Astrocyte of the hippocampus (primary cell): Measurements from ENCODE around the gene FAM83D.

Experiments used
- DNase-seq: peaks from one replicate; pipeline ENCODE4 v3.0.0; 2011; ENCODE audit warnings: low read depth, low spot score

Gene FAM83D

GRCh38 chr20:38894091-38894847 lies 31.9 kb upstream of the FAM83D start:
- no peak for DNase-seq

- no peak for DNase-seq
These were observed 30.9 kb upstream of the FAM83D start for GRCh38 chr20:38895098-38895949.

GRCh38 chr20:38896009-38896594 lies 30.1 kb upstream of the FAM83D start:
- no peak for DNase-seq

DNA sequence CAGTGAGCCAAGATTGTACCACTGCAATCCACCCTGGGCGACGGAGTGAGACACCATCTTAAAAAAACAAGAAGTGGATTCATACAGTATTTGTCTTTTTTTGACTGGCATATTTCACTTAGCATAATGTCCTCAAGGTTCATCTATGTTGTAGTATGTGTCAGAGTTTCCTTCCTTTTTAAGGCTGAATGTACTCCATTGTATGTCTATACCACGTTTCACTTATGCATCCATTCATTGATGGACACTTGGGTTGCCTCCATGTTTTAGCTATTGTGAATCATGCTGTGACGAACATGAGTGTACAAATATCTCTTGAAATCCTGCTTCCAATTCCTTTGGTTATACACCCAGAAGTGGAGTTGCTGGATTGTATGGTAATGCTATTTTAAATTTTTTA lies 28.9 kb upstream of the FAM83D start:
- no peak for DNase-seq

DNA sequence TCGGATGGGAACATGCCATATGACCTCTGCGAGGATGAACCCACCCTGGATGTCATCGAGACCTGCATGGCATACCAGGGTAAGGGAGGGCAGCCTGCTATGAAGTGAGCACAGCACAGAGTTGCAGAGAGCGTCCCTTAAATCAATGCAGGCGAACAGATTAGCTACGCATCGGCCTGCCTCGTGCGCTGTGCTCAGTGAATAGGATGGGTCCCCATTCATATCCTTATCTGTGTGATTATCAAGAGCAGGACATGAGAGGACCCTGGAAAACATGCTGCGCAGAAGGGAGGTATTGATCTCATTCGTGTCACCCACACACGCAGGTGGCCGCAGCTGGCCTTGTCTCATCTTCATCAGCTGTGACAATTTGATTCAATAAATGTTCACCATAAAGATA lies 25.6 kb upstream of the FAM83D start:
- DNase-seq = no peak

- DNase-seq = no peak
These were observed 23.6 kb upstream of the FAM83D start for GRCh38 chr20:38902601-38903000.

GRCh38 chr20:38903335-38903734 lies 22.9 kb upstream of the FAM83D start:
- no peak for DNase-seq

GRCh38 chr20:38905375-38905774 lies 20.8 kb upstream of the FAM83D start:
- no peak for DNase-seq

- DNase-seq = no peak
These were observed 18.1 kb upstream of the FAM83D start for GRCh38 chr20:38907918-38908677.

GRCh38 chr20:38915355-38915754 lies 10.9 kb upstream of the FAM83D start:
- no peak for DNase-seq

DNA sequence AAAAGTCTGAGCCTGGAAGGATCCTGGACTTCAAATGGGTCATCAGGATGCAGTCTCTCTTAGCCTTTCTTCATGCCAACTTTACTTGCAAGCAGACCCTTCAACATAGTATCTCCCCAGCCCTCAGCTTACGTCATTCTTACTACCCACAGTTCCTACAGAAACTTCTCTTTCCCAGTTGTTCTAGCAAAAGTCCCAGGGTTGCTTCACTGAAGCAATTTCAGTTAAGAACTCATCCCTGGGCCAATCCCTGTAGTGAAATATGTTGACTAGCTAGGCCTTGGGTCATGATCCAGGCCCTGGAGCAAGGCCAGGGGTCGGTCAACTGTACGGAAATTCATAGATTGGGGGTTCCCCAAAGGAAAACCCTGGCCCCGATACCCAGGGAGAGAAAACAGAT lies 8.6 kb upstream of the FAM83D start:
- DNase-seq = no peak

- DNase-seq = no peak
These were observed 8.0 kb upstream of the FAM83D start for GRCh38 chr20:38918172-38918571.

DNA sequence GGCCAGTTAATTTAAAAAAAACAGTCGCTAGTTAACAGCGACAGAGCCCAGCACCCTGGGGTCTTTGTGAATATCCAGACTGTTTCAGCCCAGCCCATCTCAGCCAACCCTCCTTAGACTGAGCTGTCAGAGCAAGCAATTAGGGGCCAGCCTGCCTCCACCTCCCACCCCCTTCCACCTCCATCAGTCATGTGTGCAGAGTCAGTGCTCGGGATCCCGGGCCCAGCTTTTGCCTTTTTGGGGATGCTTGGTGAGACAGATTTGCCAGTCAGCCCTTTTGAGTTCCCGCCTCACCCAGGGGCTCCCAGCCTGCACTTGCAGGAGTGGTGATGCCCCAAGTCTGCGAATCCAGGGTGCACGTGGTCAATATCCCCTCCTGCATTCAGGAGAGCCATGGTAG lies 6.5 kb upstream of the FAM83D start:
- no peak for DNase-seq

DNA sequence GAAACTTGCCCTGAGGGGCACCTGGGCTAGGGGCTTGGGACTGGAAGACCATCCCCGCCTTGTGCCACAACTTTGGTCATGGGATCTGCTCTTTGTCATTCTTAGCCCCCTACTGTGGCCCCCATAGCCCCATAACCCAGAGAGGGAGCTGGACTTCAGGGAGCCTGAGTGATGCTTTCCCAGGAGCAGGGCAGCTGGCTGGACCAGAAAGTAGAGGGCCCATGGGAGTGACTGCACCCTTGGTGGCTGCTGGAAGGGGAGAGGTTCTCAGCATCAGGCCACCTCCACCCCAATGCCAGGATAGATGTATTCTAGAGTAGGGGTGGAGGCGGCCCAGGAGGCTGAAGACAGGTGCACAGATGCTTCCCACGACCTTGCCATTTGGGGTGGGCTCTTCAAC lies 5.8 kb upstream of the FAM83D start:
- no peak for DNase-seq

DNA sequence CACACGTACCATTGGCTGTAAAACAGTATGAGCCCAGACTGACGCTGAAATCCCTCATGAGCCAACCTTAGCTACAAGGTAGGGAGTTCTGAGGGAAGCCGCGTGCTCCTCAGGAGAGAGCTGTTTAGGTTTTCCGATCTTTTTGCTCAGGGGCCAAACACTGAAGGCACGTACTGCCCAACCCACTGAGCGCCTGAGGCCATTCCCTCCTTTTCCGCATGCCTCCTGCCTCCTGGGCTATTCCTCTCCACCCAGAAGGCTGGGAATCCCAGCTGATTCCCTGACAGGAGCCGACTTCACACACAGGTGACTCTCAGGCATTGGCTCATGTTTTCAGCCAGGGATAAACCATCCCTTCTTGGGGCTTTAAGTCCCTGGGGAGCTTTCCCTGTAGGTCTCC lies 5.4 kb upstream of the FAM83D start:
- no peak for DNase-seq

- DNase-seq = no peak
These were observed 1.5 kb upstream of the FAM83D start for GRCh38 chr20:38924718-38925117.

DNA sequence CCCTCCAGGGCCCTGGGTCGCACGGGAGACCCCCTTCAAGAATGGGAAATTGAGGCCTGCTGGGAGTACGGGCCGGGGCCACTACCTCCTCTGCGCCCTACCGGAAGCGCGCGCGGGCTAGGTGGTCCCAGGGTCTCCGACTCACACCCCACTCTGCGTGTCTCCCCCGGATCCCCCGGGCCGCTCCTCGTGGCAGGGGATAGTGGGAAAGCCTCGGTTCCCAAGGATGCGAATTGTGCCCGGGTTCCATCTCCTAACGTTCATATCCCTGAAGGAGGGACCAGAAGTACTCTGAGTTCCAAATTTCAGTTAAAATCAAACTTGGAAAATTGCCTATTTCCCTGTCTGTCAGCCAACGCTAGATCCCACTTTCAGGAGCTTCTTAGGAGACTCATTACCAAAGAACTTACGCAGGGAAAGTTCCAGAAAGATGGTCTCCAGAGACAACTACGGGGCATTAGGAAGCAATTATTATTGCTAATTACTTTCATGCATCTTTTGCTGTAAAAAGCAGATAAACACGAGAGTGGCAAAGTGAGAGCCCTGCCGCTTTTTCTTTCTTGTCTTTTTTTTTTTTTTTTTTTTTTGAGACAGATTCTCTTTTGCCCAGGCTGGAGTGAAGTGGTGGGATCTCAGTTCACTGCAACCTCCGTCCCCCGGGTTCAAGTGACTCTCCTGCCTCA lies 858 bp downstream of the FAM83D start:
- DNase-seq = peak; percentile 21

DNA sequence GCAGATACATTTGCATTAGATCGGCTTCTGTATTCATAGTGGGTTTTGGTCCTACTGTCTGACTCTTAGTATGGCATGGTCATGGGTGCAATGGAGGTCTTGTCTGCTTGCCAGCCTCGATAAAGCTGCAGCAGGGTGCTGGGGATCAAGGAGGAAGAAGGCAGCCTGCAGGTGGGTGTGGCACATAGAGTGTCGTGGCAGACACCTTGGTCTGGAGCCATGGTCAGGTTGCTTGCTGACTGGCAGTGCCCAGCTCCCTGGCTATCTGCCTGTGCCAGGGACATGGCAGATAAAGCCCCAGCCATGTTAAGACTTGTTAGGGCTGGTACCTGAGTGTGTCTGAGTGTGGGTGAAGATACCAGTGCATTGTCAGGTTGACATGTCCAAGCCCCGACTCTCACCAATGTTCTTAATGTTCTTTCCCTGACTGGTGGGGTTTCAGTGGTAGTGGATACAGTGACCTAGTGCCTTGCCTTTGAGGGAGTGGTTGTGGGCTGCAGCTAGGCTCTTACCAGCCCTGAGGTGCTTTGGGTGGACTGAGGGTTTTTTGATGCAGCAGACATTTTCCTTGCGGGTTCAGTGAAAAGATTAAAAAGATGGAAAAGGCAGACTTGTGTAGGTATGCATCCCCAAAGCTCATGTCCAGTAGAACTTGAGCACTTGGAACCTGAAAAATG lies 1.8 kb downstream of the FAM83D start:
- no peak for DNase-seq

GRCh38 chr20:38930242-38930569 lies 4.0 kb downstream of the FAM83D start:
- no peak for DNase-seq

- DNase-seq = no peak
These were observed 5.8 kb downstream of the FAM83D start for GRCh38 chr20:38931984-38932383.
